K562 (cell line): ENCODE data around the gene EFCAB10. TPM values are rescaled to one million over a fixed set of nuclear protein-coding genes. Genes with fewer than 3 reads are reported as not detected.

Experiments used
- ATF3 ChIP-seq, 2 experiments: fragments of 450-650 bp in 1 of 2; sonication (generic) in 1 of 2; formaldehyde crosslinking in 1 of 2; IDR thresholded peaks in 1 of 2; conservative IDR thresholded peaks in 1 of 2; 2 replicates each; pipeline versions ENCODE4 v1.6.1 to v1.8.1; 2016 to 2023; ENCODE audit warnings: mild to moderate bottlenecking in 2 of 2, moderate library complexity in 2 of 2, inconsistent platforms in 1 of 2, missing genetic modification reagents in 1 of 2
- ATF4 ChIP-seq: fragments of 450-650 bp; formaldehyde crosslinking; IDR thresholded peaks from 2 replicates; pipeline ENCODE4 v1.4.0; 2022; ENCODE audit warnings: mild to moderate bottlenecking, moderate library complexity
- GTF2E2 ChIP-seq: fragments of 200-800 bp; sonication (Bioruptor generic); IDR thresholded peaks from 2 replicates; pipeline ENCODE4 v1.6.1; 2016; ENCODE audit warnings: missing genetic modification characterization, missing compliant biosample characterization
- KAT2B ChIP-seq: IDR thresholded peaks from one replicate; pipeline ENCODE4 v1.6.1; 2012; ENCODE audit warnings: low read depth, mild to moderate bottlenecking, control low read depth, inconsistent platforms, low read length, moderate library complexity
- KAT7 ChIP-seq: sonication (generic); formaldehyde crosslinking; IDR thresholded peaks from 2 replicates; pipeline ENCODE4 v1.8.0; 2022; ENCODE audit warnings: missing genetic modification reagents, mild to moderate bottlenecking, borderline replicate concordance
- KLF1 ChIP-seq: fragments of 450-650 bp; IDR thresholded peaks from 2 replicates; pipeline ENCODE4 v1.6.1; 2016; ENCODE audit warnings: missing genetic modification characterization, missing compliant biosample characterization
- MCM3 ChIP-seq: fragments of 450-650 bp; IDR thresholded peaks from 2 replicates; pipeline ENCODE4 v1.6.1; 2016
- MLLT1 ChIP-seq, 2 experiments: fragments of 450-650 bp; IDR thresholded peaks; 2 replicates each; pipeline ENCODE4 v1.6.1; 2016
- SIN3A ChIP-seq, 2 experiments: fragments of 150-350 bp in 1 of 2; IDR thresholded peaks; 2 replicates each; pipeline ENCODE4 v1.6.1; 2011 to 2016; ENCODE audit warnings: borderline replicate concordance in 2 of 2, low read depth in 2 of 2, low read length in 2 of 2, mild to moderate bottlenecking in 2 of 2, moderate library complexity in 2 of 2; ENCODE audit not compliant: control insufficient read depth in 1 of 2
- THAP7 ChIP-seq: fragments of 250-450 bp; sonication (Bioruptor Pico); IDR thresholded peaks from 2 replicates; pipeline ENCODE4 v1.5.0; 2021
- TSC22D4 ChIP-seq: fragments of 450-650 bp; IDR thresholded peaks from 2 replicates; pipeline ENCODE4 v1.6.1; 2016; ENCODE audit warnings: missing genetic modification characterization, missing biosample characterization, control low read depth
- TSHZ1 ChIP-seq: fragments of 250-450 bp; sonication (Bioruptor Pico); IDR thresholded peaks from 2 replicates; pipeline ENCODE4 v1.4.0; 2020; ENCODE audit warnings: mild to moderate bottlenecking, moderate library complexity
- USF1 ChIP-seq: sonication (generic); formaldehyde crosslinking; IDR thresholded peaks from 2 replicates; pipeline ENCODE4 v1.9.0; 2022; ENCODE audit warnings: mild to moderate bottlenecking, missing genetic modification reagents
- ZFP91 ChIP-seq: sonication (generic); formaldehyde crosslinking; IDR thresholded peaks from 2 replicates; pipeline ENCODE4 v1.8.0; 2022; ENCODE audit warnings: mild to moderate bottlenecking, missing genetic modification reagents
- ZNF354B ChIP-seq: fragments of 250-450 bp; sonication (Bioruptor Pico); IDR thresholded peaks from 2 replicates; pipeline ENCODE4 v1.4.0; 2020
- ZNF583 ChIP-seq: fragments of 250-450 bp; sonication (Bioruptor Pico); IDR thresholded peaks from 2 replicates; pipeline ENCODE4 v1.4.0; 2020
- polyA plus RNA-seq, 8 experiments: library from polyadenylated mRNA; depleted of rRNA in 4 of 8; stranded (reverse) in 5 of 8; unstranded in 3 of 8; fragments of >200 nt; fragmentation: Nextera tagmentation in 2 of 8; fragmentation: Illumina TruSeq in 1 of 8; extraction: Ambion mirVana in 2 of 8; extraction: Trizol in 1 of 8; gene quantifications; 2 replicates each; pipeline versions ENCODE4 v1.2.1 to v1.2.3, GENCODE V29; 2011 to 2014; ENCODE audit warnings: inconsistent platforms in 1 of 8, missing spikeins in 1 of 8
- total RNA-seq, 7 experiments: library from RNA; depleted of rRNA in 6 of 7; stranded (reverse); fragments of >200 nt in 6 of 7; fragmentation: Illumina TruSeq in 2 of 7; extraction: Trizol in 2 of 7; gene quantifications; 2 replicates each; pipeline versions ENCODE4 v1.2.1 to v1.2.3, GENCODE V29; 2011 to 2021; ENCODE audit warnings: low replicate concordance in 1 of 7

EFCAB10 gene
- total and polyA plus RNA-seq, 9 of the 15 experiments (the other 6 are each of a cell fraction or from before 2014, with no cell fraction given) = 5.0 to 21.4 (median 16.8) TPM

GRCh38 chr7:105521027-105521716 lies 60.1 kb downstream of the EFCAB10 start (continued):
- TF ChIP-seq ZNF583 (CRISPR knock-in tag) = no peak
- no peak for TF ChIP-seq ATF4
- TF ChIP-seq KAT7 (CRISPR knock-in tag) = 0 out of 2 replicates have a peak, but pooled peaks have one; percentile 6
- no peak for TF ChIP-seq ATF3 (IDR thresholded peaks at IDR 0.05)
- TF ChIP-seq ATF3 (CRISPR knock-in tag; conservative IDR thresholded peaks at IDR 0.05) = peak; percentile 62
- TF ChIP-seq TSC22D4 = no peak
- no peak for TF ChIP-seq KAT2B
- TF ChIP-seq GTF2E2 = no peak
- no peak for TF ChIP-seq MCM3
- no peak for TF ChIP-seq THAP7 (CRISPR knock-in tag)
- TF ChIP-seq USF1 = peak; percentile 82
- no peak for TF ChIP-seq ZNF354B
- no peak for TF ChIP-seq TSHZ1
- peak; percentile 11; the same call in 1 of the 2 replicates for TF ChIP-seq ZFP91
- TF ChIP-seq SIN3A (IDR thresholded peaks at IDR 0.05; ENCODE audit: borderline replicate concordance in 2 of 2, control insufficient read depth in 1 of 2, low read depth in 2 of 2, low read length in 2 of 2) = peak; percentile 29 to 92; a peak in 3 of 4 replicates
- TF ChIP-seq KLF1 (tag) = no peak
- peak; percentile 16 to 48; a peak in 1 of 4 replicates for TF ChIP-seq MLLT1 (IDR thresholded peaks at IDR 0.05)
